RWPE2 (cell line): ENCODE measurements around the gene LIN37.
A peak's percentile ranks its signal among the peaks of the same experiment; 100 is the strongest.

Experiments
- ATAC-seq: fragments of 200-7000 bp; cut with Tn5 transposase; 3 replicates; pipeline ENCODE4 v1.9.1; 2021; ENCODE audit warnings: low read depth
- DNase-seq: peaks from one replicate; pipeline ENCODE4 v3.0.0-alpha.2; 2020; ENCODE audit warnings: low spot score
- H3K27ac ChIP-seq: fragments of 450-650 bp; 2 replicates; pipeline ENCODE4 v1.5.1; 2017; ENCODE audit warnings: mild to moderate bottlenecking; ENCODE audit not compliant: poor library complexity, severe bottlenecking
- H3K27me3 ChIP-seq: fragments of 250-450 bp; sonication (Bioruptor Pico); 2 replicates; pipeline ENCODE4 v1.5.1; 2021; ENCODE audit warnings: mild to moderate bottlenecking, moderate library complexity; ENCODE audit not compliant: insufficient read depth, poor library complexity, severe bottlenecking
- H3K36me3 ChIP-seq: fragments of 250-450 bp; sonication (Bioruptor Pico); 2 replicates; pipeline ENCODE4 v1.5.1; 2020; ENCODE audit warnings: low read depth, mild to moderate bottlenecking, moderate library complexity
- H3K4me1 ChIP-seq: fragments of 250-450 bp; sonication (Bioruptor Pico); 2 replicates; pipeline ENCODE4 v1.5.1; 2021; ENCODE audit warnings: mild to moderate bottlenecking, moderate library complexity; ENCODE audit not compliant: insufficient read depth, poor library complexity, severe bottlenecking
- H3K4me3 ChIP-seq: fragments of 250-450 bp; sonication (Bioruptor Pico); 2 replicates; pipeline ENCODE4 v1.5.1; 2021; ENCODE audit warnings: mild to moderate bottlenecking, moderate library complexity; ENCODE audit not compliant: severe bottlenecking
- H3K9me3 ChIP-seq: fragments of 250-450 bp; sonication (Bioruptor Pico); 2 replicates; pipeline ENCODE4 v1.5.1; 2021; ENCODE audit warnings: mild to moderate bottlenecking, moderate library complexity; ENCODE audit not compliant: severe bottlenecking
- CTCF ChIP-seq: fragments of 450-650 bp; IDR thresholded peaks from one replicate; pipeline ENCODE4 v1.5.1; 2017; ENCODE audit warnings: mild to moderate bottlenecking, moderate library complexity; ENCODE audit not compliant: poor library complexity, severe bottlenecking

The LIN37 gene

DNA sequence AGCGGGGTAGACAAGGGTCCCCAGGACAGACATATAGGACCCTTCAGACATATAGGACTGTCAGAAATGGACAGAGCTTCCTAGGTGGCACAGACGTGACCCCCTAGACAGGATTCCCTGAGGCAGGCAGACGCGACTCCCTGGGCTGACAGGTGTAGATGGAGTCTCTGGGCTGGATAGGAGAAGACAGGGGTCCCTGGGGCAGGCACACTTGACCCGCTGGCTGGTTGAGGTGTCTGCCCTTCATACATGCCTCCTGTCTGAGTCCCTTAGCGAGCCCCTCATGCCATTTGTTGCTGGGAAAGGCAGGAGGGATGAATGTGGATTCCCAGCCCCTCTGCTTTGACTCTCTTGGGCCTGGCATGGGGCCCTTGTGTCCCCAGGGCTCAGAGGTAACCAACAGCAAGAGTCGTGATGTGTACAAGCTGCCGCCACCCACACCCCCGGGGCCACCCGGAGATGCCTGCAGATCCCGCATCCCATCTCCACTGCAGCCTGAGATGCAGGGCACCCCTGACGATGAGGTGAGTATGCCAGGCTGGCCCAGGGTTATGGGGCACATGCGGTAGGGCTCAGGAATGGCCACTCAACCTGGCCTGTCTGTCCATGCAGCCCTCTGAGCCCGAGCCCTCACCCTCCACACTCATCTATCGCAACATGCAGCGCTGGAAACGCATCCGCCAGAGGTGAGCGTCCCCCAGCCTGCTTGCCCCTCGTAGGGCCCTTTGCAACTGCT, 5.4 kb downstream of the LIN37 start:
- TF ChIP-seq CTCF, result no peak
- no peak overlapping the region for H3K27ac ChIP-seq
- no peak for ATAC-seq

GRCh38 chr19:35754370-35755130, 6.2 kb downstream of the LIN37 start:
- DNase-seq (no peak), ATAC-seq (no peak)
- Histone ChIP-seq H3K4me3 (no peak overlapping the region), H3K9me3 (no peaks in the 10 kb centered on the region), H3K27ac (no peak overlapping the region), H3K27me3 (no peaks in the 10 kb centered on the region), H3K36me3 (peaks cover 7% of the 10 kb centered on the region), H3K4me1 (no peaks in the 10 kb centered on the region)
- TF ChIP-seq CTCF, result no peak

More for the DNA sequence above, 5.4 kb downstream of the LIN37 start:
- Histone ChIP-seq H3K27me3 (no peaks in the 10 kb centered on the region), H3K4me1 (no peaks in the 10 kb centered on the region), H3K9me3 (no peaks in the 10 kb centered on the region), H3K36me3 (no peaks in the 10 kb centered on the region), H3K4me3 (no peak overlapping the region)
- DNase-seq, result peak; percentile 45

GRCh38 chr19:35755131-35755549, 6.8 kb downstream of the LIN37 start:
- no peak overlapping the region for H3K27ac ChIP-seq
- H3K9me3 ChIP-seq, result no peaks in the 10 kb centered on the region
- DNase-seq (peak; percentile 42), ATAC-seq (no peak)
- H3K36me3 ChIP-seq, result peaks cover 13% of the 10 kb centered on the region
- no peak overlapping the region for H3K4me3 ChIP-seq
- no peaks in the 10 kb centered on the region for H3K4me1 ChIP-seq
- no peak for TF ChIP-seq CTCF
- H3K27me3 ChIP-seq, result no peaks in the 10 kb centered on the region

GRCh38 chr19:35755550-35756376, 7.4 kb downstream of the LIN37 start:
- DNase-seq (peak; percentile 61), ATAC-seq (no peak)
- peaks cover 19% of the 10 kb centered on the region for H3K36me3 ChIP-seq
- H3K27me3 ChIP-seq, result no peaks in the 10 kb centered on the region
- H3K4me1 ChIP-seq, result no peaks in the 10 kb centered on the region
- H3K9me3 ChIP-seq, result no peaks in the 10 kb centered on the region
- H3K4me3 ChIP-seq, result no peak overlapping the region
- no peak for TF ChIP-seq CTCF
- no peak overlapping the region for H3K27ac ChIP-seq
